HepG2 (cell line): Measurements from ENCODE around the gene CARS1. TPM values are rescaled to one million over a fixed set of nuclear protein-coding genes. Genes with fewer than 3 reads are reported as not detected.

Source experiments
- ATF1 ChIP-seq: IDR thresholded peaks from 2 replicates; pipeline ENCODE4 v1.6.1; 2016; ENCODE audit warnings: mild to moderate bottlenecking, control low read depth
- MXD3 ChIP-seq: IDR thresholded peaks from 2 replicates; pipeline ENCODE4 v1.6.1; 2016; ENCODE audit warnings: mild to moderate bottlenecking, missing biosample characterization, missing genetic modification reagents
- MYC ChIP-seq: sonication (generic); formaldehyde crosslinking; IDR thresholded peaks from 2 replicates; pipeline ENCODE4 v1.9.0; 2021; ENCODE audit warnings: missing genetic modification reagents, borderline replicate concordance
- NFAT5 ChIP-seq: sonication (generic); formaldehyde crosslinking; IDR thresholded peaks from 2 replicates; pipeline ENCODE4 v1.4.0; 2020; ENCODE audit warnings: missing genetic modification reagents
- PHB2 ChIP-seq: fragments of 450-650 bp; IDR thresholded peaks from 2 replicates; pipeline ENCODE4 v1.6.1; 2018; ENCODE audit not compliant: partially characterized antibody
- RXRB ChIP-seq: IDR thresholded peaks from 2 replicates; pipeline ENCODE4 v1.6.1; 2016; ENCODE audit warnings: borderline replicate concordance, missing genetic modification reagents, missing compliant biosample characterization
- SALL1 ChIP-seq: sonication (generic); formaldehyde crosslinking; IDR thresholded peaks from 2 replicates; pipeline ENCODE4 v1.8.0; 2022; ENCODE audit warnings: mild to moderate bottlenecking, missing genetic modification reagents
- SP5 ChIP-seq: IDR thresholded peaks from 2 replicates; pipeline ENCODE4 v1.6.1; 2016; ENCODE audit warnings: low read depth, borderline replicate concordance
- USF2 ChIP-seq, 2 experiments: sonication (generic) in 1 of 2; formaldehyde crosslinking in 1 of 2; IDR thresholded peaks; 2 replicates each; pipeline versions ENCODE4 v1.5.1 to v1.6.1; 2011 to 2020; ENCODE audit warnings: borderline replicate concordance in 1 of 2, low read depth in 1 of 2, low read length in 1 of 2, mild to moderate bottlenecking in 1 of 2, missing genetic modification reagents in 1 of 2, moderate library complexity in 1 of 2
- ZNF484 ChIP-seq: sonication (generic); formaldehyde crosslinking; IDR thresholded peaks from 2 replicates; pipeline ENCODE4 v1.5.1; 2020; ENCODE audit warnings: mild to moderate bottlenecking, low read depth, missing genetic modification reagents, borderline replicate concordance
- polyA plus RNA-seq, 8 experiments: library from polyadenylated mRNA; depleted of rRNA in 3 of 8; stranded (reverse) in 7 of 8; unstranded in 1 of 8; fragments of >200 nt; fragmentation: Illumina TruSeq in 4 of 8; extraction: Trizol in 4 of 8; gene quantifications; 2 replicates each; pipeline versions ENCODE4 v1.2.1 to v1.2.3, GENCODE V29; 2011 to 2016; ENCODE audit warnings: low read depth in 4 of 8, missing spikeins in 1 of 8, mixed read lengths in 1 of 8; ENCODE audit not compliant: insufficient read depth in 1 of 8
- total RNA-seq, 5 experiments: library from RNA; depleted of rRNA; stranded (reverse); fragments of >200 nt; fragmentation: Illumina TruSeq; extraction: Trizol; gene quantifications; 2 replicates each; pipeline ENCODE4 v1.2.3, GENCODE V29; 2016; ENCODE audit warnings: low read depth in 1 of 5

Gene CARS1
- total and polyA plus RNA-seq, 2 of the 13 experiments (the other 11 are each of a cell fraction or from before 2014, with no cell fraction given) = 33.8 to 47.0 TPM

GRCh38 chr11:3080733-3081385 is 23.6 kb upstream of the CARS1 start (continued):
- TF ChIP-seq NFAT5 (CRISPR knock-in tag) = no peak
- TF ChIP-seq ATF1 = no peak
- no peak for TF ChIP-seq SP5 (CRISPR knock-in tag)
- TF ChIP-seq ZNF484 (CRISPR knock-in tag) = no peak
- TF ChIP-seq MXD3 = no peak
- no peak for TF ChIP-seq USF2 (IDR thresholded peaks at IDR 0.05; ENCODE audit: low read depth, low read length)
- TF ChIP-seq USF2 (CRISPR knock-in tag; IDR thresholded peaks at IDR 0.05; ENCODE audit: borderline replicate concordance) = no peak
- TF ChIP-seq PHB2 = no peak
- no peak for TF ChIP-seq RXRB
- no peak for TF ChIP-seq SALL1 (CRISPR knock-in tag)
- TF ChIP-seq MYC = no peak
